OCI-LY3 (cell line): ENCODE measurements around the gene SNCA.

Experiments
- H2AFZ ChIP-seq: fragments of 200-600, 300-600 bp; shearing (Covaris generic); 2 replicates; pipeline ENCODE4 v1.6.0; 2014; ENCODE audit warnings: antibody characterized with exemption, low read depth, low read length
- H3K27ac ChIP-seq: fragments of 200-600, 300-600 bp; sonication (generic); 2 replicates; pipeline ENCODE4 v1.5.1; 2014; ENCODE audit warnings: mild to moderate bottlenecking, low read length, moderate library complexity, mixed read lengths
- H3K27me3 ChIP-seq: fragments of 200-600, 300-600 bp; sonication (generic); 2 replicates; pipeline ENCODE4 v1.6.1; 2014; ENCODE audit warnings: low read depth, low read length, mixed read lengths
- H3K36me3 ChIP-seq: fragments of 200-600, 300-600 bp; sonication (generic); replicated peaks from 2 replicates; pipeline ENCODE3; 2014; ENCODE audit warnings: low read depth, low read length, mixed read lengths
- H3K4me1 ChIP-seq: fragments of 300-600, 200-600 bp; sonication (generic); 2 replicates; pipeline ENCODE4 v1.6.1; 2014; ENCODE audit warnings: low read length, mixed read lengths
- H3K4me2 ChIP-seq: fragments of 200-600, 300-600 bp; sonication (generic); 2 replicates; pipeline ENCODE4 v1.6.1; 2014; ENCODE audit warnings: low read length, mixed read lengths
- H3K4me3 ChIP-seq: fragments of 300-600, 200-600 bp; sonication (generic); 2 replicates; pipeline ENCODE4 v1.5.1; 2014; ENCODE audit warnings: antibody characterized with exemption, mild to moderate bottlenecking, low read length, moderate library complexity
- H3K79me2 ChIP-seq: fragments of 300-600, 200-600 bp; shearing (Covaris generic); 2 replicates; pipeline ENCODE4 v1.6.1; 2014; ENCODE audit warnings: mild to moderate bottlenecking, low read length, mixed read lengths
- H3K9ac ChIP-seq: fragments of 300-600, 200-600 bp; shearing (Covaris generic); 2 replicates; pipeline ENCODE4 v1.6.0; 2014; ENCODE audit warnings: mild to moderate bottlenecking, low read length, moderate library complexity
- H3K9me3 ChIP-seq: fragments of 200-600, 300-600 bp; shearing (Covaris generic); 2 replicates; pipeline ENCODE4 v1.6.1; 2014; ENCODE audit warnings: low read length, mixed read lengths; ENCODE audit not compliant: insufficient read depth
- H4K20me1 ChIP-seq: fragments of 200-600, 300-600 bp; sonication (generic); 2 replicates; pipeline ENCODE4 v1.6.1; 2016; ENCODE audit warnings: low read length, mixed read lengths; ENCODE audit not compliant: insufficient read depth
- CTCF ChIP-seq: fragments of 200-600, 300-600 bp; sonication (generic); IDR thresholded peaks from 2 replicates; pipeline ENCODE4 v1.5.1; 2014; ENCODE audit warnings: antibody characterized with exemption, low read length, low read depth
- EZH2phosphoT487 ChIP-seq: fragments of 200-600 bp; shearing (Covaris generic); IDR thresholded peaks from 2 replicates; pipeline ENCODE4 v1.6.1; 2018; ENCODE audit warnings: antibody characterized with exemption, mixed run types, low read depth

Gene SNCA

GRCh38 chr4:89855236-89855635 is 18.3 kb upstream of the SNCA start:
- no peaks in the 10 kb centered on the region for H3K4me1 ChIP-seq

GRCh38 chr4:89847571-89848325 is 10.8 kb upstream of the SNCA start:
- Histone ChIP-seq H2AFZ (no peak overlapping the region), H3K9ac (no peak overlapping the region), H3K27me3 (no peaks in the 10 kb centered on the region), H3K36me3 (no peaks in the 10 kb centered on the region), H3K4me3 (no peak overlapping the region), H3K4me1 (no peaks in the 10 kb centered on the region), H3K27ac (no peak overlapping the region), H4K20me1 (no peaks in the 10 kb centered on the region), H3K79me2 (no peaks in the 10 kb centered on the region), H3K4me2 (no peak overlapping the region), H3K9me3 (no peaks in the 10 kb centered on the region)
- TF ChIP-seq CTCF (no peak), EZH2phosphoT487 (no peak)

More at GRCh38 chr4:89855236-89855635, 18.3 kb upstream of the SNCA start:
- Histone ChIP-seq H3K9ac (no peak overlapping the region), H3K27ac (no peak overlapping the region), H3K4me3 (no peak overlapping the region), H2AFZ (no peak overlapping the region), H3K79me2 (no peaks in the 10 kb centered on the region), H4K20me1 (no peaks in the 10 kb centered on the region), H3K36me3 (no peaks in the 10 kb centered on the region), H3K4me2 (no peak overlapping the region), H3K9me3 (no peaks in the 10 kb centered on the region), H3K27me3 (no peaks in the 10 kb centered on the region)
- TF ChIP-seq EZH2phosphoT487 = no peak
- TF ChIP-seq CTCF = no peak

GRCh38 chr4:89839558-89839957 is 2.6 kb upstream of the SNCA start:
- H3K4me3 ChIP-seq = no peak overlapping the region
- H3K36me3 ChIP-seq = no peaks in the 10 kb centered on the region
- no peak overlapping the region for H3K9ac ChIP-seq
- no peak for TF ChIP-seq EZH2phosphoT487
- no peak for TF ChIP-seq CTCF
- no peak overlapping the region for H2AFZ ChIP-seq
- H3K4me2 ChIP-seq = no peak overlapping the region
- no peak overlapping the region for H3K27ac ChIP-seq
- no peaks in the 10 kb centered on the region for H3K4me1 ChIP-seq
- H3K27me3 ChIP-seq = no peaks in the 10 kb centered on the region
- H3K79me2 ChIP-seq = no peaks in the 10 kb centered on the region
- no peaks in the 10 kb centered on the region for H4K20me1 ChIP-seq
- H3K9me3 ChIP-seq = no peaks in the 10 kb centered on the region

- TF ChIP-seq CTCF (no peak), EZH2phosphoT487 (no peak)
- H4K20me1 ChIP-seq = no peaks in the 10 kb centered on the region
- H3K9me3 ChIP-seq = no peaks in the 10 kb centered on the region
- H3K4me3 ChIP-seq = no peak overlapping the region
- no peak overlapping the region for H3K27ac ChIP-seq
- H3K4me1 ChIP-seq = no peaks in the 10 kb centered on the region
- no peak overlapping the region for H3K9ac ChIP-seq
- no peaks in the 10 kb centered on the region for H3K27me3 ChIP-seq
- no peaks in the 10 kb centered on the region for H3K36me3 ChIP-seq
- H3K4me2 ChIP-seq = no peak overlapping the region
- no peaks in the 10 kb centered on the region for H3K79me2 ChIP-seq
- no peak overlapping the region for H2AFZ ChIP-seq
Observed at GRCh38 chr4:89837993-89838390, 1.0 kb upstream of the SNCA start.
